Epidermal melanocyte (primary cell): Measurements from ENCODE around the gene ARF6.
"Not testable (repeated sequence)": the region's sequence is repeated elsewhere in the genome, so short reads cannot be mapped to it uniquely, and the experiment has no call there.

Experiments used
- DNase-seq: peaks from one replicate; pipeline ENCODE4 v3.0.0; 2011; ENCODE audit warnings: low spot score; ENCODE audit not compliant: insufficient read length

The ARF6 gene

DNA sequence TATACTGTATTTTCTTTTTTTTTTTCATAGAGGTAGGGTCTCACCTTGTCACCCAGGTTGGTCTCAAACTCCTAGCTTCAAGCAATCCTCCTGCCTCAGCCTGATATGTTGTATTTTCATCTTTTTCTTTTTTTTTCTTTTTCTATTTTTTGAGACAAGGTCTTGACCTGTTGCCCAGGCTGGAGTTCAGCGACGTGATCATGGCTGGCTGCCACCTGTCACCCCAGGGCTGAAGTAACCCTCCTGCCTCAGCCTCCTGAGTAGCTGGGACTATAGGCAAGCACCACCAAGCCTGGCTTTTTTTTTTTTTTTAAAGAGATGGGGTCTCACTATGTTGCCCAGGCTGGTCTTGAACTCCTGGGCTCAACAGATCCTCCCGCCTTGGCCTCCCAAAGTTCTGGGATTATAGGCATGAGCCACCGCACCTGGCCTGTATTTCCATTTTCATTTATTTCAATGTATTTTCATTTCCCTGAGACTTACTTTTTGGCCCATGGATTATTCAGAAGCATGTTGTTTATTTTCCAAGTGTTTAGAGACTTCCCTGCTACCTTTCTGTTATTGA, 16.2 kb upstream of the ARF6 start:
- DNase-seq: no peak

DNA sequence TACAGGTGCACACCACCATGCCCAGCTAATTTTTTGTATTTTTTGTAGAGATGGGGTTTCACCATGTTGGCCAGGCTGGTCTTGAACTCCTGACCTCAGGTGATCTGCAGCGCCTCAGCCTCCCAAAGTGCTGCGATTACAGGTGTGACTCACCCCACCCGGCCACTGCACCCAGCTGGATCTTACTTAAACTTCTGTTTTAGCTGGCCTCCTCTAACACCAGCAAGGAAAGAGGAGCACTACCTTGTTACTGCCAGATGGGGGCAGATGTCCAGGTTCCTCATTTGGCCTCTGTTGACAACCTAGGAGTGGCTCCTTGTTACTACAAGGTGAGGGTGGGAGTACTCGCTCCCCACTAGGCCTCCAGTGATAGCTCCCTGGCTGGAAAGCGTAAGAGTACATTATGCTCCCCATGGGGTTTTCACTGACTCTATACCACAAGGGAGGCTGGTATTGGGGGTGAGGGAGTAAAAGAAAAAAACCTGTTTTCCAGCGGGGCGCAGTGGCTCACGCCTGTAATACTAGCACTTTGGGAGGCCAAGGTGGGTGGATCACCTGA, 13.2 kb upstream of the ARF6 start:
- DNase-seq: no peak

GRCh38 chr14:49880267-49881064, 12.4 kb upstream of the ARF6 start:
- no peak for DNase-seq

DNA sequence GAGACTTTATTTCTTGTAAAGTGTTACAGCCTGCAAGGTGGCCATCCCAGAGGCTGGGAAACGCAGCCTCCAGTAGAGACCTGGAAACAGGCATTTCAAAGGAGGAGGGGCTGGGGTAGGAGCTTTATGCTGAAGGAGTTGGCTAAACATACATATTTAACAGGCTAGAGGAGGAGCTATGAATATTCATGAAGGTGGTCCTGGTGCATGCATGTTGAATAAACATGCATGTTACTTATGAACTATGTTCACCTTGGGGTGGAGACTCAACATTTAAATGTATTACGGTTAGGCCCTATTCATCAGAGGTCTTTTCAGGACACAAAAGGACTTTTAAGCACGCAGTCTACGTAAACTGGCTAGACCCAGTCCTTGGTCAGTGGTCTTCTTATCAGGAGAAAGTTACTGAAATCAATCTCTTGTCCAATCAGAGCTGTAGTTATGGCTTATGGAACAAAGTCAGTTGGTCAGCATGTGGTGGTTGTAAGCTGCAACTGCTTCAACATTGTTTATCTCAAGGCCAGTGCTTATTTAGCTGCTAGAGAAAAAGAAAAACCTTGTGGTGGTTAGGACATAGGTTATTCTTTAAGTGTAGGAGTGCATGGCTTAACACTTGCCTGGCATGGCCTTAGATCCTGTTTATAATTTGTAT, 11.4 kb upstream of the ARF6 start:
- DNase-seq: no peak

DNA sequence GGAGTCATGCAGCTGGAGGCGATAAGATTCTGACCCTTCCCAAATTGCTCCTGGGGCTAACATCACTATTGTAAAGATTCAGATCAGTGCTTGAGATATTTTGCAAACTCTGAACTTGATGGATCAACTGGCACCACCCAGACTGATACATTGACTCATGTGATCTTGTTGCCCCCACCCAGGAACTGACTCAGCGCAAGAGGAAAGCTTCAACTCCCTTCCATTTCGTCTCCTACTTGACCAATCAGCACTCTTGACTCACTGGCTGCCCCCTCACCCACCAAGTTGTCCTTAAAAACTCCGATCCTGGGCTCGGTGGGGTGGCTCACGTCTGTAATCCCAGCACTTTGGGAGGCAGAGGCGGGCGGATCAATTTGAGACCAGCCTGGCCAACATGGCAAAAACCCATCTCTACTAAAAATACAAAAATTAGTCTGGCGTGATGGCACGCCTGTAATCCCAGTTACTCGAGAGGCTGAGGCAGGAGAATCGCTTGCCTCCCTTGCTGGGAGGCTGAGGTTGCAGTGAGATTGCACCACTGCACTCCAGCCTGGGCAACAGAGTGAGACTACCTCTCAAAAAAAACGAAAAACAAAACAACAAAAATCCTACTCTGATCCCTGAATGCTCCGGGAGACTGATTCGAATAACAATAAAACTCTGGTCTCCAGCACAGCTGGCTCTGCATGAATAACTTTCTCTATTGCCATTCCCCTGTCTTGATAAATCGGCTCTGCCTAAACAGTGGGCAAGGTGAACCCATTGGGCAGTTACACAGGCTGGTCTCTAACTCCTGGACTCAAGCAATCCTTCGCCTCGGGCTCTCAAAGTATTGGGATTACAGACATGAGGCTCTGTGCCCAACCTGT, 9.8 kb upstream of the ARF6 start:
- no peak for DNase-seq

DNA sequence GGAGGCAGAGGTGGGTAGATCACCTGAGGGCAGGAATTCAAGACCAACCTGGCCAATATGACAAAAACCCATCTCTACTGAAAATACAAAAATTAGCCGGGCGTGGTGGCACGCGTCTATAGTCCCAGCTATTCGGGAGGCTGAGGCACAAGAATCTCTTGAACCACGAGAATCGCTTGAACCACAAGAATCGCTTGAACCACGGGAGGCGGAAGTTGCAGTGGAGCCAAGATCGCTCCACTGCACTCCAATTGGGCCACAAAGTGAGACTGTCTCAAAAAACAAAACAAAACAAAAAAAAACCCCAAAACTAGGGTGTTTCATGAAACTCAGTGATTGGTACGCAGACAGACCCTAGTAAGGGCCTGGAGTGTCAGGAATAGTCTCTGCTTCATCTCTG, 6.4 kb upstream of the ARF6 start:
- DNase-seq: no peak

GRCh38 chr14:49888293-49888692, 4.6 kb upstream of the ARF6 start:
- no peak for DNase-seq

DNA sequence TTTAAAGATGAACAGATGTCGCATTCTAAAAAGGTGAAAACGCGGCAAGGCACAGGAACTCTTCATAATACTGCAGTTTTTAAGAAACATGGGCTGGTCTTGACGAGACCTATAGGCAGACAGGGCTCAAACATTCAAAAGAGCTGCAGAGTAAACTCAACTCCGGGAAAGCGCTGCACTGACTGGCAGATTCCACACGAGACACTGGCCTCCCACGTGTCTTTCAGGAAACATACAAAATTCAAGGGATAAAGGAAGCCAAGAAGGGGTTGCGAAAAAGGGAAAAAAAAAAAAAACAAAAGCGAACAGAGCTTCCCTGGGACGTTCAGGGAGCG, 614 bp upstream of the ARF6 start:
- DNase-seq: peak; percentile 79

DNA sequence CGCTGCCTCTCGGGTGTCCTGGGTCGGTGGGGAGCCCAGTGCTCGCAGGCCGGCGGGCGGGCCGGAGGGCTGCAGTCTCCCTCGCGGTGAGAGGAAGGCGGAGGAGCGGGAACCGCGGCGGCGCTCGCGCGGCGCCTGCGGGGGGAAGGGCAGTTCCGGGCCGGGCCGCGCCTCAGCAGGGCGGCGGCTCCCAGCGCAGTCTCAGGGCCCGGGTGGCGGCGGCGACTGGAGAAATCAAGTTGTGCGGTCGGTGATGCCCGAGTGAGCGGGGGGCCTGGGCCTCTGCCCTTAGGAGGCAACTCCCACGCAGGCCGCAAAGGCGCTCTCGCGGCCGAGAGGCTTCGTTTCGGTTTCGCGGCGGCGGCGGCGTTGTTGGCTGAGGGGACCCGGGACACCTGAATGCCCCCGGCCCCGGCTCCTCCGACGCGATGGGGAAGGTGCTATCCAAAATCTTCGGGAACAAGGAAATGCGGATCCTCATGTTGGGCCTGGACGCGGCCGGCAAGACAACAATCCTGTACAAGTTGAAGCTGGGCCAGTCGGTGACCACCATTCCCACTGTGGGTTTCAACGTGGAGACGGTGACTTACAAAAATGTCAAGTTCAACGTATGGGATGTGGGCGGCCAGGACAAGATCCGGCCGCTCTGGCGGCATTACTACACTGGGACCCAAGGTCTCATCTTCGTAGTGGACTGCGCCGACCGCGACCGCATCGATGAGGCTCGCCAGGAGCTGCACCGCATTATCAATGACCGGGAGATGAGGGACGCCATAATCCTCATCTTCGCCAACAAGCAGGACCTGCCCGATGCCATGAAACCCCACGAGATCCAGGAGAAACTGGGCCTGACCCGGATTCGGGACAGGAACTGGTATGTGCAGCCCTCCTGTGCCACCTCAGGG, 679 bp downstream of the ARF6 start:
- DNase-seq: no peak

DNA sequence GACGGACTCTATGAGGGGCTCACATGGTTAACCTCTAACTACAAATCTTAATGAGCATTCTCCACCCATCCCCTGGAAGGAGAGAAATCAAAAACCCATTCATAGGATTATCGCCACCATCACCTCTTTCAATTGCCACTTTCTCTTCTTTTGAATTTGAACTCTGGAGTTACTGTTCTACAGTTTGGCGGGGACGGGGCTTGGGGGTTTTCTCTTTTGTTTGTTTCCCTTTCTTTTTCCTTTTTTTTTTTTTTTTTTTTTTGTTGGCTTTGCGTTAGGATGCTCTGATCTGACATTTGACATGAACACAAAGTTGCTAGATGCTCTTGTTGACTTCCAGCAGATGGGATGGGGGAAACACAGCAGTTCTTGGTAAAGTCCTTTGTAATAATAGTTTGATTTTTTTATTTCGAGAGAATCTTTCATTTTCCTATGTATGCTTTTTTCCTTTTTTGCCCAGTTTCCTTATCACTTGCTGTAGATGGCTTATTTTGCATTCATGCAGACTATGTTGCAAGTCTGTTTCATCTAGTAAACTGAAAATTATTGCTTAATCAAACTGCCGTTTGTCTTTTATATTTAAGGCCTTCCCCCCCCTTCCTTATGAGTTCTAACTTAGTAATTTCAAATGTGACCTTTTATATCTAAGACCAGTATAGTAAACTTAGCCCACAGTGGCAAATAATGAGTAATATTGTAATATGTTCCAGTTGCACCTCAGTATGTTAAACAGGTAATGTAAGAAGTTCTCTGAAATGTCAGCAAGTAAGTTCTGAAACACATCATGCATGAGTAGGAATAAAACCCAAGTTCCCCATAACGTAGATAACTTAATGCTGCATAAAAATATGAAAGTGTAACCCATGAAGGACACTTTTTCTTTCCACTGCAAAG, 1.6 kb downstream of the ARF6 start:
- DNase-seq: not testable (repeated sequence)

DNA sequence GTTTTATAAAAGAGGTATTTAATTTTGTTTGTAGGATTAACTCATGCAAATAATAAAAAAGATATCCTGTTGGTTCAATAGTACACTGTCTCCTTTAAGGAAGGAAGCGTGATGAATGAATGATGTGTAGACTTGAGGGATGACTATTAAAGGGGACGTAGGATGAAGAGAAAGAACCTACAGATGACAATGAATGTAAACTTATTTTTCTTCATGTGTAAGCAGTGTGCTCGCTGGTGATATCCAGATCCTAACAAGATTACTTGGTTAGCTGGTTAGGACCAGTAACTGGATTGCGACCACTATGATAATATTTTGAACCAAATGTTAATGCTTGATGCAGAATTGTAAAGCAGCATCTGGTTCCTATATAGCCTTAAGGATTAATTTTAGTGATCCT, 2.6 kb downstream of the ARF6 start:
- DNase-seq: no peak

GRCh38 chr14:49896272-49896671, 3.4 kb downstream of the ARF6 start:
- not testable (repeated sequence) for DNase-seq

DNA sequence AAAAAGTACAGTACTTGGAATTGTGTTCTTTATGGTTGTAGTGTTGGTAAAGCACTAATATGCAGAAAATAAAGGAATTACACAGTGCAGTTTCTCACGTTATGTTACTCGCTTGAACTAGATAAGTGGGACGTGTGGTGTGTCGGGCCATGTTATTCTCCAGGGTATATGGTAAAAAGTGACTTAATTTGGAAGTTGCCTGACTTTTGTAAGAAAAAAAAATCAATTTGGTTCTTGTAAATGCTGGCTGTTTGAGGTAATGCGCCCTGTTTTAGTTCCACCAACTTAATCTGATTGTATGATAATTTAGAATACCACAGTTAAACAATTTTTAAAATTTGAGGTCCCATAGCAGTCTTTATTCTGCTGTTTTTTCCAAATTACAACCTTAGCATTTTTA, 4.1 kb downstream of the ARF6 start:
- DNase-seq: no peak

DNA sequence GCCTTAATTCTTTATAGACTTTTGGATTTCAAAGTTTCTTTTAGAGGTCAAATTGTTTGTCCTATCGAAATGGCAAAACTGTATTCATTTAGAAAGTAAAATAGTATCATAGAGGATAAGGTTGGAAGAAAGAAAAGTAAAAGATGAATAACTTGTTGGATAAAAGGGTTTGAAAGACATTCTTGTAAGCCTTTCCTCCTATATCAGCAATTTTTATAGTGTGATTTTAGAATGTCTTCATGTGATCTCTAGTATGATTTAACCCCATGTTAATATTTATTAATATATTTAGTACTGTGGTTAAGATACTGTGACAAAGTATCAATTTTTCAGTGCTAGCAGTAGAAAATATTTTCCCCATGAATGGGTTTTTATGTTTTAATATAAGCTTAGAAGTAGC, 4.5 kb downstream of the ARF6 start:
- no peak for DNase-seq

- DNase-seq: no peak
These were observed 5.1 kb downstream of the ARF6 start for GRCh38 chr14:49897965-49898364.

DNA sequence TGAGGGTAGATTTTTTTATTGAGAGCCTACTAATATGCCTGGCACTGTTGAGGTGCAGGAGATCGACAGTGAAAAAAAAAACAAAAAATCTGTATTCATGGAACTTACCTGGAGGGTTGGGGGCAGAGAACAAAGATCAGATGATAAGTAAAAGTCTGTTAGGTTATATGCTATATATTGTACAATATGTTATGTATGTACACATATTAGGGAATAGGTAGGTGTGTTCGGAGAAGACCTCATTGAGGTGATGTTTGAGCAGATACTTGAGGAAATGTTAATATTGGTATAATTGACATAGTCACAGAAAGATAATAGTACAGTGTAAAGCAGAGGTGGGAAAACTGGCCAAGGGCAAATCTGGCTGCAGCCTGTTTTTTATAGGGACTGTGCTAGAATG, 5.6 kb downstream of the ARF6 start:
- DNase-seq: no peak

DNA sequence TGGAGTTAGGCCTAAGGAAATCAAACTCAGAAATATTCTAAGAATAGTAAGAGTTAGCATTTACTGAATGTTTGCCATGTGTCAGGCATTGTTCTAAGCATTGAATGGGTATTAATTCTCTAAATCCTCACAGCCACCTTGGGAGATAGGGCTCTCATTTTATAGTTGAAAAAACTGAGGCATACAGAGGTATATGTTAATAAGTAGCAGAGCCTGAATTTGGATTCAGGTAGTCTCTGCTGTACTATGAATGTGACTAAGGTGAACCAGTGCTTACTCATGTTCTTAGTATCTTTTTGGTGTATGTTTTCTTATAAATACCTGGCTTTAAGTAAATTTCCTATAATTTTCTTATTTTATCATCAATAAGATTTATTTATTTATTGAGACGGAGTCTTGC, 8.1 kb downstream of the ARF6 start:
- no peak for DNase-seq

DNA sequence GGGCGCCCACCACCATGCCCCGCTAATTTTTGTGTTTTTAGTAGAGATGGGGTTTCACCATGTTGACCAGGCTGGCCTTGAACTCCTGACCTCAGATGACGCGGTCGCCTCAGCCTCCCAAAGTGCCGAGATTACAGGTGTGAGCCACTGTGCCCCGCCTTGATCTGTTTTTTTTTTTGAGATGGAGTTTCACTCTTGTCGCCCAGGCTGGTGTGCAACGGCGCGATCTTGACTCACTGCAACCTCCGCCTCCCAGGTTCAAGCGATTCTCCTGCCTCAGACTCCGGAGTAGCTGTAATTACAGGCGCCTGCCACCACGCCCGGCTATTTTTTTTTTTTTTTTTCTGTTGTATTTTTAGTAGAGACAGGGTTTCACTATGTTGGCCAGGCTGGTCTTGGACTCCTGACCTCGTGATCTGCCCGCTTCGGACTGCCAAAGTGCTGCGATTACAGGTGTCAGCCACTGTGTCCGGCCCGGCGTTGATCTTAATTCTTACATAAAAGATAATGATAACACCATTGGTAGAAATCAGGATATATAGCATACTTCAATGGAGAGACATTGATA, 9.9 kb downstream of the ARF6 start:
- DNase-seq: not testable (repeated sequence)

GRCh38 chr14:49904270-49904669, 11.4 kb downstream of the ARF6 start:
- no peak for DNase-seq
